ENCODE measurements around the gene SLC9B2.

DNA sequence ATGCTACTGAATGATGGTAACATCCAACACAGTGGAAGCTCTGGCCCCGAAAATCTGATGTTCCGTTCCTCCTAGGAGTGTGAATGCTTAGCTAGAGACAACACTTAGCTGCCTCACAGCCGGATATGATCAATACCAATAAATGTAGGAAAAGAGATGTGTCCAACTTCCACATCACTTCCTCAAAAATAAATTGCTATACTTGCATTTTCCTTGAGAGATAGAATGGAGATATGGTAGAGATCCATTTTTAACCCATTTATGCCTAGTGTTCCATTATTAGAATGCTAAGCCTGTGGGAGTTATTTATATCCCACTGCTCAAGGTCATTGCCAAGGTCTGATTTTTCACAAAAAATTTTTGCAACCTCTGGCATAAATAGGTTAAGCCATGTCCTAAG lies 51.6 kb downstream of the SLC9B2 start:
- TF ChIP-seq ZNF610 (tag by site-specific recombination; IDR thresholded peaks at IDR 0.05; ENCODE audit: borderline replicate concordance) (no peak), ZNF629 (tag by site-specific recombination; IDR thresholded peaks at IDR 0.05) (no peak), ZNF138 (tag by site-specific recombination; IDR thresholded peaks at IDR 0.05; ENCODE audit: borderline replicate concordance) (no peak), ZBTB21 (tag by site-specific recombination; IDR thresholded peaks at IDR 0.05) (no peak), HOXD13 (CRISPR knock-in tag; IDR thresholded peaks at IDR 0.05; ENCODE audit: borderline replicate concordance) (no peak), ZNF292 (tag by site-specific recombination; IDR thresholded peaks at IDR 0.05; ENCODE audit: borderline replicate concordance, low read depth) (no peak)
- TF ChIP-seq, protein P1, sequence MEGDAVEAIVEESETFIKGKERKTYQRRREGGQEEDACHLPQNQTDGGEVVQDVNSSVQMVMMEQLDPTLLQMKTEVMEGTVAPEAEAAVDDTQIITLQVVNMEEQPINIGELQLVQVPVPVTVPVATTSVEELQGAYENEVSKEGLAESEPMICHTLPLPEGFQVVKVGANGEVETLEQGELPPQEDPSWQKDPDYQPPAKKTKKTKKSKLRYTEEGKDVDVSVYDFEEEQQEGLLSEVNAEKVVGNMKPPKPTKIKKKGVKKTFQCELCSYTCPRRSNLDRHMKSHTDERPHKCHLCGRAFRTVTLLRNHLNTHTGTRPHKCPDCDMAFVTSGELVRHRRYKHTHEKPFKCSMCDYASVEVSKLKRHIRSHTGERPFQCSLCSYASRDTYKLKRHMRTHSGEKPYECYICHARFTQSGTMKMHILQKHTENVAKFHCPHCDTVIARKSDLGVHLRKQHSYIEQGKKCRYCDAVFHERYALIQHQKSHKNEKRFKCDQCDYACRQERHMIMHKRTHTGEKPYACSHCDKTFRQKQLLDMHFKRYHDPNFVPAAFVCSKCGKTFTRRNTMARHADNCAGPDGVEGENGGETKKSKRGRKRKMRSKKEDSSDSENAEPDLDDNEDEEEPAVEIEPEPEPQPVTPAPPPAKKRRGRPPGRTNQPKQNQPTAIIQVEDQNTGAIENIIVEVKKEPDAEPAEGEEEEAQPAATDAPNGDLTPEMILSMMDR (tag by site-specific recombination; IDR thresholded peaks at IDR 0.05) = no peak
- TF ChIP-seq, protein P2, sequence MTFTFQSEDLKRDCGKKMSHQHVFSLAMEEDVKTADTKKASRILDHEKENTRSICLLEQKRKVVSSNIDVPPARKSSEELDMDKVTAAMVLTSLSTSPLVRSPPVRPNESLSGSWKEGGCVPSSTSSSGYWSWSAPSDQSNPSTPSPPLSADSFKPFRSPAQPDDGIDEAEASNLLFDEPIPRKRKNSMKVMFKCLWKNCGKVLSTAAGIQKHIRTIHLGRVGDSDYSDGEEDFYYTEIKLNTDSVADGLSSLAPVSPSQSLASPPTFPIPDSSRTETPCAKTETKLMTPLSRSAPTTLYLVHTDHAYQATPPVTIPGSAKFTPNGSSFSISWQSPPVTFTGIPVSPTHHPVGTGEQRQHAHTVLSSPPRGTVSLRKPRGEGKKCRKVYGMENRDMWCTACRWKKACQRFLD (tag by site-specific recombination; IDR thresholded peaks at IDR 0.05) = no peak
- TF ChIP-seq, protein P3, sequence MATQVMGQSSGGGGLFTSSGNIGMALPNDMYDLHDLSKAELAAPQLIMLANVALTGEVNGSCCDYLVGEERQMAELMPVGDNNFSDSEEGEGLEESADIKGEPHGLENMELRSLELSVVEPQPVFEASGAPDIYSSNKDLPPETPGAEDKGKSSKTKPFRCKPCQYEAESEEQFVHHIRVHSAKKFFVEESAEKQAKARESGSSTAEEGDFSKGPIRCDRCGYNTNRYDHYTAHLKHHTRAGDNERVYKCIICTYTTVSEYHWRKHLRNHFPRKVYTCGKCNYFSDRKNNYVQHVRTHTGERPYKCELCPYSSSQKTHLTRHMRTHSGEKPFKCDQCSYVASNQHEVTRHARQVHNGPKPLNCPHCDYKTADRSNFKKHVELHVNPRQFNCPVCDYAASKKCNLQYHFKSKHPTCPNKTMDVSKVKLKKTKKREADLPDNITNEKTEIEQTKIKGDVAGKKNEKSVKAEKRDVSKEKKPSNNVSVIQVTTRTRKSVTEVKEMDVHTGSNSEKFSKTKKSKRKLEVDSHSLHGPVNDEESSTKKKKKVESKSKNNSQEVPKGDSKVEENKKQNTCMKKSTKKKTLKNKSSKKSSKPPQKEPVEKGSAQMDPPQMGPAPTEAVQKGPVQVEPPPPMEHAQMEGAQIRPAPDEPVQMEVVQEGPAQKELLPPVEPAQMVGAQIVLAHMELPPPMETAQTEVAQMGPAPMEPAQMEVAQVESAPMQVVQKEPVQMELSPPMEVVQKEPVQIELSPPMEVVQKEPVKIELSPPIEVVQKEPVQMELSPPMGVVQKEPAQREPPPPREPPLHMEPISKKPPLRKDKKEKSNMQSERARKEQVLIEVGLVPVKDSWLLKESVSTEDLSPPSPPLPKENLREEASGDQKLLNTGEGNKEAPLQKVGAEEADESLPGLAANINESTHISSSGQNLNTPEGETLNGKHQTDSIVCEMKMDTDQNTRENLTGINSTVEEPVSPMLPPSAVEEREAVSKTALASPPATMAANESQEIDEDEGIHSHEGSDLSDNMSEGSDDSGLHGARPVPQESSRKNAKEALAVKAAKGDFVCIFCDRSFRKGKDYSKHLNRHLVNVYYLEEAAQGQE (tag by site-specific recombination; IDR thresholded peaks at IDR 0.05) = no peak

Data from HEK293 (cell line).